CD1c-positive myeloid dendritic cell (primary cell): Measurements from ENCODE around the gene EXOC3L1.

Source experiments
- DNase-seq: peaks from one replicate; pipeline ENCODE4 v3.0.0-alpha.2; 2016; ENCODE audit errors: extremely low spot score

The EXOC3L1 gene

GRCh38 chr16:67216612-67217490 is 26.9 kb upstream of the EXOC3L1 start:
- peak; percentile 82 for DNase-seq

- no peak for DNase-seq
Measured at GRCh38 chr16:67215706-67216105, 25.8 kb upstream of the EXOC3L1 start.

GRCh38 chr16:67213197-67214019 is 23.5 kb upstream of the EXOC3L1 start:
- no peak for DNase-seq

DNA sequence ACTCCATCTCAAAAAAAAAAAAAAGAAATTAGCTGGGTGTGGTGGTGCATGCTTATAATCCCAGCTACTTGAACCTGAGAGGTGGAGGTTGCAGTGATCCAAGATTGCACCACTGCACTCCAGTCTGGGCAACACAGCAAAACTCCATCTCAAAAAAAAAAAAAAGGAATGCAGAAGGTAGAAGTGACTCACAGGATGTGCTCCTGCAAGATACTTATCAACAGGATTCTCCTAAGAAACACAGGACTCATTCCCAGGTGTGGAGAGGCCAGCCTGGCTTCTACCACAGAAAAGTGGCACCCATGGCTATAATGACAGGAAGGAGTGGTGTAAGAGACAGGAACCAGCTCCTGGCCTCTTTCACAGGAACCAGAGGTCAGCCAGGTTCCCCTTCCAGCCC is 22.8 kb upstream of the EXOC3L1 start:
- no peak for DNase-seq

DNA sequence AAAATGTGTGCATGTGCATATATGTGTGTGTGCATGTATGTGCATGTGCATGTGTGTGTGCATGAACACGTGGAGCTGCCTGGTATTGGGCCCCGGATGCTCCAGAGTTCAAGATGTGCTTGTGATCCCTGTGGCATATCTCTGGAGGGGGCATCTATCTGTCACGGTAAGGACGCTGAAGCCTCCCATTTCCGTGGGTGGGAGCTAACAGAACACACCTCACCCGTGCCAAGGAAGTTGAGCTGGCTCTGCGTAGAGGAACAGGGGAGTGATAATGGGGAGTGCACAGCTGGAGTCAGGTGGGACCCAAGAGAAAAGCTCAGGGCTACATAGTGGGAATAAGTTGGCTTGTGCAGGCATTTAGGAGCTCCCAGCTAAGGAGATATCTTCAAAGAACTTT is 21.7 kb upstream of the EXOC3L1 start:
- no peak for DNase-seq

GRCh38 chr16:67210069-67210937 is 20.4 kb upstream of the EXOC3L1 start:
- no peak for DNase-seq

DNA sequence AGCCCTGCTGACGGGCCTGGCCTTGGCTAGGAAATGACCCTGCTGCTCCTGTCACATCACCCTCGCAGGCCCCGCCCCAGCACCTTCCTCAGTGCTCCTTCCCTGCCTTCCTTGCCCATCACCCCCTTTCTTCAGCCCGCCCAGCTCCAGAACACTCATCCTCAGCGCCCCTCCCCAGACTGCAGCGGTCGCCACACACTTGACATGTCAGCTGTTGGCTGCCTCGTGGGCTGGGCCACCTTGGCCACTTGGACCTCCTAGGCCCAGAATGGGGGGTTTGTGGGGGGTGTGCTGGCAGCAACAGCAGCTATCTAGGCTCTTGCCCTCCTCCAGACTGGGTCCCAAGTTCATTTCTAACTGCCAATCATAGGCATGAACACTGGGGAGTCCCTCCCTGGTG is 19.6 kb upstream of the EXOC3L1 start:
- no peak for DNase-seq

DNA sequence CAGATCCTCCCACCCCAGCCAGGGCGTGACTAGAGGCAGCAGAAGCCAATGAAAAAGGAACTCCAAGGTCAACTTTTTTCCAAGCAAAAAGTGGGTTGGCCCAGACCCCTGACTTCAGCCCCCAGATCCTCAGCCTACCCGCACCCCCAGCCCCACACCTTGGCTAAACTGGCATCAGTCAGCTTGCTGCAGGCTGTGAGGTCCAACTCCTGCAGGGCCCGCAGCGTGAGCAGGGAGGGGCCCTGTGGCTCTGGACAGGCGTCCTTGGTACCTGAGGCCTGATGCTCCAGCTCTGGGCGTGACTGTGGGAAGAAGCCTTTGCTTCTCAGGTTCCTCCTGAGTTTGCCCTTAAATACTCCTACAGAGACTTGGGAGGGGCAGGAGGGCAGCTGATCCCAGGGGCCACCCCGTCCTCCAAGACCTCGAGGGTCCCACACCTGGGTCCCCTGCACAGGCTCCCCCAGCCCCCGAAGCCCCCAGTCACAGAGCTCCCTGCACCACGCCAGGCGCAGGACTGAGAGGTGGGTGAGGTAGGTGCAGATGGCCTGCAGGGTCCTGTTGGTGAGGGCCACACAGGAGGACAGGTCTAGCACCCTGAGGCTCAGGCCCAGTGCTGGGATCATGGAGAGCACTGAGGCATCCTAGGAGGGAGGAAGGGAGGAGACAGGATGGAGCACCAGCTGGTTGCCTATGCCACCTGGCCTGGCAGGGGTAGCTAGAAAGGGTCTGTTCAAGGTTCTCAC is 18.4 kb upstream of the EXOC3L1 start:
- no peak for DNase-seq

DNA sequence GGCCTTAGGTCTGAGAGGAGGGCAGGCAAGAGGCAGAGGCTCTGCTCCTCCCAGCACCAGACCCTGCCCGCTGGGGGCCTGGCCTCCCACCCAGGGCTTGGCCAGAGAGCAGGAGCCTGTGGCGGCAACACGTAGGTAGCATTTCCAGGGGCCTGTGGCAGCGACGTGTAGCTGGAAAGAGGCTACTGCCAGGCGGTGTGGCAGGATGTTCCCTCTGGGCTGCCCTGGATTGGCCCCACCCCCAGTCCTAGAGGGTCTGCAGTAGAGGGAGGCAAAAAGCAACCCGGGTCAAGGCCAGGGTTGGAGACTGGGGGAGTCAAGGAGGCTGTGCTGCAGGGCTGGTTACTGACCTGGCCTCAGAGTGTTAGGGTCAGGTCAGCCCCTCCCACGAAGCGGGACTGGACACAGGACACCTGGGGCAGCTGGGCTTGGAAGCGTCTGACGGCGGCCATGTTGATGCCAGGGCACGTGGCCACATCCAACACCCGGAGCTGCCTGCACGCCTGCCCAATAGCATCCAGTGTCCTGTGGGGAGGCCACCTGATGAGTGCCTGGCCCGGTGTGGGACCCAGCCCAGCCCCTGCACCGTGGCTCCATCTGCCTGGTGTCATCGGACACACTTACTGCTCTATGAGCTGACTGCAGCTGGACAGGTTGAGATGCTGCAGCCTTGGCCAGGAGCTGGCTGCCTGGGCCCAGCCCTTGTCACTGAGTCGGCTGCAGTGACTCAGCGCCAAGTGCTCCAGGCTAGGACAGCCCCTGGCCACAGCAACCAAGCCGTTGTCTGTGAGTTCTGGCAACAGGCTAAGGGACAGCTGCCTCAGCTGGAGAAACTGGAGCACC is 17.5 kb upstream of the EXOC3L1 start:
- no peak for DNase-seq

- DNase-seq: no peak
Measured at GRCh38 chr16:67206838-67207248, 16.9 kb upstream of the EXOC3L1 start.

- DNase-seq: no peak
Measured at GRCh38 chr16:67206129-67206837, 16.3 kb upstream of the EXOC3L1 start.

DNA sequence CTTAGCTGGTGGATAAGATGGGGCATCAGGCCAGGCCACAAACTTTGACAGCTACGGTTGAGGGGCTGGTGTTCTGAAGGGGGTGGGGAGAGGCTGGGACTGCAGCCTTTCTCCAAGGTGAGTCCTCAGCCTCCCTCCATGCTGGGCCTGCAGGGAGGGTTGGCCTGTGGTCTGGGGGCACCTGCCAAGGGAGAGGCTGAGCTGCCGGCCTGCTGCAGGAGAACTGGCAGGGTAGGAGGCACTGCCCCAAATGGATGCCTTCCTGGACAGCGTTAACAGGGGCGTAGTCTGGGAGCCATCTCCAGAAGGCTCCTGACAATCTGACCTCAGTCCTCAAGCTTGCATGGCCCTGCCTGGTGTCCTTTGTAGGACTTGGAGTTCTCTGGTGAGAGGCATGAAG is 14.1 kb upstream of the EXOC3L1 start:
- no peak for DNase-seq

DNA sequence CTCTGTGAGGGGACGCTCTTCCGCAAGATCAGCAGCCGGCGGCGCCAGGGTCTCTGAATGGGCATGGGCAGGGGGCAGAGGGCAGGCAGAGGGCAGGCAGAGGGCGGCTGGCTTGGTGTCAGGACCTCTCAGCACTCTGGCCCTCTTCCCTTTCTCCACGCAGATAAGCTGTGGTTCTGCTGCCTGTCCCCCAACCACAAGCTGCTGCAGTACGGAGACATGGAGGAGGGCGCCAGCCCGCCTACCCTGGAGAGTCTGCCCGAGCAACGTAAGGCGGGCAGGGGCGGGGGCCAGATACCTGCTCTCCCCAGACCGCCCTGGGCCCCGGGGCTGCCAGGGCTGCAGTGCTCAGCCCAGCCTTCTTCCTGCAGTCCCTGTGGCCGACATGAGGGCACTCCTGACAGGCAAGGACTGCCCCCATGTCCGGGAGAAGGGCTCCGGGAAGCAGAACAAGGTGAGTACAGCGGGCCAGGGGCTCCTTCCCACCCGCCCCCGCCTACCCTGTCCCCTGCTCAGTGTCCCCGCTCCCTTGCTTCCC is 13.1 kb upstream of the EXOC3L1 start:
- DNase-seq: no peak

GRCh38 chr16:67202426-67202825 is 12.5 kb upstream of the EXOC3L1 start:
- no peak for DNase-seq

GRCh38 chr16:67201411-67202345 is 11.7 kb upstream of the EXOC3L1 start:
- no peak for DNase-seq

DNA sequence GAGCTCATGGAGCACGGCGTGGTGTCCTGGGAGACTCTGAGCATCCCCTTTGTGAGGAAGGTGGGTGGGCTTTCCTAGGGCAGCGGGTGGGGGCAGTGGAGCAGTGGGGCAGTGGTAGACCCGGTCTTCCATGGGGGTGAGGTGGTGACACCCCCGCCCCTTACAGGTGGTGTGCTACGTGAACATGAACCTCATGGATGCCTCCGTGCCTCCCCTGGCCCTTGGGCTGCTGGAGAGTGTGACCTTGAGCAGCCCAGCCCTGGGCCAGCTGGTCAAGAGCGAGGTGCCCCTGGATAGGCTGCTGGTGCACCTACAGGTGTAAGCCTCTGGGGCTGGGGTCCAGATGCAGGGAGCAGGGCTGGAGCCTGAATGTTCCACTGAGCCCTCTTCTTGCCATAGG is 10.6 kb upstream of the EXOC3L1 start:
- DNase-seq: no peak

- no peak for DNase-seq
Measured at GRCh38 chr16:67199808-67200198, 9.9 kb upstream of the EXOC3L1 start.
